NCI-H460 (cell line): ENCODE data around the gene ANO3. TPM values are rescaled to one million over a fixed set of nuclear protein-coding genes. Genes with fewer than 3 reads are reported as not detected.
"Not testable (repeated sequence)": the region's sequence is repeated elsewhere in the genome, so short reads cannot be mapped to it uniquely, and the experiment has no call there.

ENCODE experiments used
- DNase-seq: peaks from one replicate; pipeline ENCODE4 v3.0.0-alpha.2; 2016; ENCODE audit warnings: low read depth; ENCODE audit errors: extremely low read depth
- total RNA-seq: library from RNA; depleted of rRNA; stranded (reverse); fragments of >200 nt; shearing (Covaris generic); gene quantifications from 2 replicates; pipeline ENCODE4 v1.2.3, GENCODE V29; 2014

Gene ANO3
- total RNA-seq, 1 experiment from 2014 or later, result 0.47 TPM

GRCh38 chr11:26618441-26618840, 286.5 kb downstream of the ANO3 start:
- DNase-seq, result no peak

- DNase-seq, result no peak
These were observed 288.5 kb downstream of the ANO3 start for GRCh38 chr11:26620282-26621045.

- peak; percentile 17 for DNase-seq
These were observed 289.2 kb downstream of the ANO3 start for GRCh38 chr11:26621132-26621531.

GRCh38 chr11:26622181-26622580, 290.3 kb downstream of the ANO3 start:
- no peak for DNase-seq

GRCh38 chr11:26623076-26623659, 291.2 kb downstream of the ANO3 start:
- DNase-seq, result no peak

GRCh38 chr11:26626346-26626745, 294.4 kb downstream of the ANO3 start:
- DNase-seq, result no peak

- DNase-seq, result no peak
These were observed 300.8 kb downstream of the ANO3 start for GRCh38 chr11:26632691-26633159.

GRCh38 chr11:26643314-26643713, 311.4 kb downstream of the ANO3 start:
- DNase-seq, result not testable (repeated sequence)

- peak; percentile 68 for DNase-seq
These were observed 318.0 kb downstream of the ANO3 start for GRCh38 chr11:26649884-26650283.

- no peak for DNase-seq
These were observed 320.0 kb downstream of the ANO3 start for GRCh38 chr11:26651916-26652315.

GRCh38 chr11:26655287-26655686, 323.4 kb downstream of the ANO3 start:
- DNase-seq, result no peak

GRCh38 chr11:26662916-26663315, 331.0 kb downstream of the ANO3 start:
- no peak for DNase-seq

- no peak for DNase-seq
These were observed 333.1 kb downstream of the ANO3 start for GRCh38 chr11:26665036-26665435.

GRCh38 chr11:26665946-26666345, 334.0 kb downstream of the ANO3 start:
- DNase-seq, result no peak

GRCh38 chr11:26675233-26675928, 343.5 kb downstream of the ANO3 start:
- no peak for DNase-seq

- no peak for DNase-seq
These were observed 344.7 kb downstream of the ANO3 start for GRCh38 chr11:26676641-26677040.

- no peak for DNase-seq
These were observed 345.6 kb downstream of the ANO3 start for GRCh38 chr11:26677566-26677965.

- no peak for DNase-seq
These were observed 355.4 kb downstream of the ANO3 start for GRCh38 chr11:26687351-26687750.

GRCh38 chr11:26688701-26689100, 356.8 kb downstream of the ANO3 start:
- DNase-seq, result no peak

- no peak for DNase-seq
These were observed 364.4 kb downstream of the ANO3 start for GRCh38 chr11:26696330-26696729.

GRCh38 chr11:26698224-26698623, 366.3 kb downstream of the ANO3 start:
- no peak for DNase-seq
